Glomerular visceral epithelial cell (primary cell): ENCODE data around the gene ZNF440.
"Not testable (repeated sequence)": the region's sequence is repeated elsewhere in the genome, so short reads cannot be mapped to it uniquely, and the experiment has no call there.

Source experiments
- DNase-seq: peaks from one replicate; pipeline ENCODE4 v3.0.0-alpha.2; 2016; ENCODE audit errors: extremely low spot score

Gene ZNF440

GRCh38 chr19:11814029-11814699, at the start of gene ZNF440:
ZNF440 (plus strand) TSS chr19:11814273; CDS start chr19:11814448, 175 bp downstream.
- DNase-seq, result peak; percentile 94

- DNase-seq, result peak; percentile 95
Observed at GRCh38 chr19:11766597-11767591, 47.2 kb upstream of the ZNF440 start, which contains the start of gene ZNF441. ZNF441 (plus strand) TSS chr19:11767000; CDS start chr19:11767194, 194 bp downstream.

GRCh38 chr19:11767633-11768133, 46.4 kb upstream of the ZNF440 start:
- peak; percentile 84 for DNase-seq

GRCh38 chr19:11769995-11770394, 44.1 kb upstream of the ZNF440 start:
- DNase-seq, result no peak

GRCh38 chr19:11771520-11771919, 42.6 kb upstream of the ZNF440 start:
- DNase-seq, result not testable (repeated sequence)

- DNase-seq, result not testable (repeated sequence)
Observed at GRCh38 chr19:11776669-11777068, 37.4 kb upstream of the ZNF440 start.

- no peak for DNase-seq
Observed at GRCh38 chr19:11780431-11781020, 33.5 kb upstream of the ZNF440 start.

- DNase-seq, result no peak
Observed at GRCh38 chr19:11781295-11782057, 32.6 kb upstream of the ZNF440 start.

GRCh38 chr19:11783767-11784166, 30.3 kb upstream of the ZNF440 start:
- DNase-seq, result no peak

- no peak for DNase-seq
Observed at GRCh38 chr19:11784356-11784755, 29.7 kb upstream of the ZNF440 start.

GRCh38 chr19:11787536-11787935, 26.5 kb upstream of the ZNF440 start:
- no peak for DNase-seq

GRCh38 chr19:11792942-11793341, 21.1 kb upstream of the ZNF440 start:
- DNase-seq, result no peak

GRCh38 chr19:11797491-11797890, 16.6 kb upstream of the ZNF440 start:
- peak; percentile 63 for DNase-seq

- DNase-seq, result no peak
Observed at GRCh38 chr19:11798391-11799330, 15.4 kb upstream of the ZNF440 start, which contains the start of gene ZNF491. ZNF491 (plus strand) TSS chr19:11798523; CDS start chr19:11805954, 7,431 bp downstream.

GRCh38 chr19:11806354-11807098, 7.5 kb upstream of the ZNF440 start:
- no peak for DNase-seq

- no peak for DNase-seq
Observed at GRCh38 chr19:11807099-11807380, 7.0 kb upstream of the ZNF440 start.

- DNase-seq, result no peak
Observed at GRCh38 chr19:11813703-11814028, 407 bp upstream of the ZNF440 start.

- peak; percentile 15 for DNase-seq
Observed at GRCh38 chr19:11814700-11815035, 595 bp downstream of the ZNF440 start.

GRCh38 chr19:11821474-11822109, 7.5 kb downstream of the ZNF440 start:
- DNase-seq, result peak; percentile 34
